Nephron (organoid): ENCODE measurements around the gene DACH2.

Experiments used
- H3K27ac Mint-ChIP-seq, 3 experiments: 2 replicates each; pipeline ENCODE4 v1.8.0; 2020; ENCODE audit warnings: mixed read lengths in 3 of 3, mild to moderate bottlenecking in 2 of 3, moderate library complexity in 1 of 3
- H3K27me3 Mint-ChIP-seq: 2 replicates; pipeline ENCODE4 v1.8.0; 2021; ENCODE audit warnings: low read depth, mild to moderate bottlenecking, moderate library complexity, mixed read lengths
- H3K36me3 Mint-ChIP-seq: 2 replicates; pipeline ENCODE4 v1.8.0; 2020; ENCODE audit warnings: low read depth, mixed read lengths
- H3K4me1 Mint-ChIP-seq: 2 replicates; pipeline ENCODE4 v1.8.0; 2020; ENCODE audit warnings: mixed read lengths
- H3K4me3 Mint-ChIP-seq, 3 experiments: 2 replicates each; pipeline ENCODE4 v1.8.0; 2020; ENCODE audit warnings: mild to moderate bottlenecking in 3 of 3, mixed read lengths in 3 of 3, moderate library complexity in 2 of 3
- H3K9me3 Mint-ChIP-seq: 2 replicates; pipeline ENCODE4 v1.8.0; 2020; ENCODE audit warnings: mixed read lengths
- TF ChIP-seq, protein P1 (sequence below), 3 experiments: fragments of 200-600 bp; sonication (generic); IDR thresholded peaks; one replicate each; pipeline ENCODE4 v1.5.0; 2021; ENCODE audit warnings: antibody characterized with exemption in 3 of 3; ENCODE audit not compliant: unreplicated experiment in 3 of 3

DACH2 gene

DNA sequence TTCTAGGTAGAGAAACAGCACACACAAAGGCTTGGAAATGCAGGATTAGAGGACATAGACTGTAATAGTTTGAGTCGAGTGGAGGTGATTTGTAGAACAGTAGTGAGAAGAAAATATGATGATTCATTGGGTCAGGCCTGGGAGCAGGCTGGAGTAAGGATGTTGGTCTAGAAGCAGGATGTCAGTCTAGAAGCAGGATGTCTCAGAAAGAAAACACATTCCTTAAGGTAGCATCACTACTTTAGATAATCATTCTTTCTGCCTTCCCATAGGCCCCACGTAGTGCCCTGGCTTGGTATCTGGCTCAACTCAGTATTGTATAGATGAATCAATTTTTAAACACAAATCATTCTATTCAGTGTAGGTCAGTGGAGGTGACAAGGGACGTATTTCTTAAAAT lies 11.2 kb upstream of the DACH2 start:
- H3K4me3 Mint-ChIP-seq: no peak overlapping the region
- TF ChIP-seq, protein P1, sequence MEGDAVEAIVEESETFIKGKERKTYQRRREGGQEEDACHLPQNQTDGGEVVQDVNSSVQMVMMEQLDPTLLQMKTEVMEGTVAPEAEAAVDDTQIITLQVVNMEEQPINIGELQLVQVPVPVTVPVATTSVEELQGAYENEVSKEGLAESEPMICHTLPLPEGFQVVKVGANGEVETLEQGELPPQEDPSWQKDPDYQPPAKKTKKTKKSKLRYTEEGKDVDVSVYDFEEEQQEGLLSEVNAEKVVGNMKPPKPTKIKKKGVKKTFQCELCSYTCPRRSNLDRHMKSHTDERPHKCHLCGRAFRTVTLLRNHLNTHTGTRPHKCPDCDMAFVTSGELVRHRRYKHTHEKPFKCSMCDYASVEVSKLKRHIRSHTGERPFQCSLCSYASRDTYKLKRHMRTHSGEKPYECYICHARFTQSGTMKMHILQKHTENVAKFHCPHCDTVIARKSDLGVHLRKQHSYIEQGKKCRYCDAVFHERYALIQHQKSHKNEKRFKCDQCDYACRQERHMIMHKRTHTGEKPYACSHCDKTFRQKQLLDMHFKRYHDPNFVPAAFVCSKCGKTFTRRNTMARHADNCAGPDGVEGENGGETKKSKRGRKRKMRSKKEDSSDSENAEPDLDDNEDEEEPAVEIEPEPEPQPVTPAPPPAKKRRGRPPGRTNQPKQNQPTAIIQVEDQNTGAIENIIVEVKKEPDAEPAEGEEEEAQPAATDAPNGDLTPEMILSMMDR (IDR thresholded peaks at IDR 0.05; ENCODE audit: unreplicated experiment in 3 of 3): no peak

DNA sequence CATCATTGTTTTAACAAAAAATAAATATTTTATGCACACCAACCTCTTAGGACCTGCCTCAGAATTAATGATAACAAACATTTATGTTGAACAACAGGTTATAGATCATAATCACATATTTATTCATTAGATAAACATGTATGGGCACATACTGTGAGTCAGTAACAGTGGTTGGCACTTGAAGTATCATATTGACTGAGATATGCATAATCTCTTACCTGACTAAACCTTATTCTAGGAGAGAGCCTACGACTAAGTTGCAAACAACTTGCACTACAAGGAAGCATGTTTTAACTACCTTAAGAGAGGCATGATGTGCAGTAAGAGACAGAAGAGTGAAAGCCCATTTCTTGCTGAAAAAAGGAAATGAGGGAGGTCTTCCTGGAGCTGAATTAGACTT lies 6.5 kb upstream of the DACH2 start:
- Mint-ChIP-seq H3K27ac (no peak overlapping the region), H3K9me3 (no peaks in the 10 kb centered on the region), H3K27me3 (peaks cover 14% of the 10 kb centered on the region)

More for the DNA sequence above, 11.2 kb upstream of the DACH2 start:
- Mint-ChIP-seq H3K27ac (no peak overlapping the region), H3K9me3 (no peaks in the 10 kb centered on the region), H3K36me3 (no peaks in the 10 kb centered on the region), H3K4me1 (no peaks in the 10 kb centered on the region), H3K27me3 (no peaks in the 10 kb centered on the region)

DNA sequence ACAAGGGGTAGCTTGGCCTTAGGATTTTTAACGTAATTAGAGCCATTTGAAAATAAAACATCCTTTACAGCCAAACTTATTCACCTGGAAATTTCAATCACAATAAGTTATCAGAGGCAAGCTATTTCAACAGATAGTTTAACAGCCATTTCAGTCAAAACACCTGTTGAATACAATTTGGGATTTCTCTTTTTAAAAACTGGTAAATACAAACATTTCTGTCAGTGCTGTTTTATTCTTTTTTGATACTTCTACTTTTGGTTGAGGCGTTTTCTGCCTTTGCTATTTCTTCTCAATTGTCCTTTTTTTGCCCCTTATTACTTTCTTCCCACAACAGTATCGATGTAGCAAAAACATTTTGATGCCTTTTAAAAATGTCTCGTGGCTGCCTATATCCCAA lies 2.1 kb upstream of the DACH2 start:
- TF ChIP-seq, protein P1 (IDR thresholded peaks at IDR 0.05; ENCODE audit: unreplicated experiment in 3 of 3): no peak
- Mint-ChIP-seq H3K36me3 (no peaks in the 10 kb centered on the region), H3K27me3 (peaks cover 52% of the 10 kb centered on the region), H3K27ac (no peak overlapping the region), H3K9me3 (no peaks in the 10 kb centered on the region), H3K4me1 (peaks cover 14% of the 10 kb centered on the region), H3K4me3 (peak overlapping the region in 2 of 3 experiments; percentile 31 to 40)

More for the DNA sequence above, 6.5 kb upstream of the DACH2 start:
- TF ChIP-seq, protein P1 (IDR thresholded peaks at IDR 0.05; ENCODE audit: unreplicated experiment in 3 of 3): no peak
- Mint-ChIP-seq H3K4me1 (no peaks in the 10 kb centered on the region), H3K36me3 (no peaks in the 10 kb centered on the region), H3K4me3 (no peak overlapping the region)

DNA sequence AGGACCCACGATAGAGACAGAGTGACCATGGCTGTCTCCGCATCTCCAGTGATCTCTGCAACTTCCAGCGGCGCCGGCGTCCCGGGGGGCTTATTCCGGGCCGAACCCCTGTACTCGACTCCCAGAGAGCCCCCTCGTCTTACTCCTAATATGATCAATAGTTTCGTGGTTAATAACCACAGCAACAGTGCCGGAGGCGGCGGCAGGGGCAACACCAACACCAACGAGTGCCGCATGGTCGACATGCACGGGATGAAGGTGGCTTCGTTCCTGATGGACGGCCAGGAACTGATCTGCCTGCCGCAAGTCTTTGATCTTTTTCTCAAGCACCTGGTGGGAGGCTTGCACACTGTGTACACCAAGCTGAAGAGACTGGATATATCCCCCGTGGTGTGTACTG lies 343 bp downstream of the DACH2 start:
- H3K27ac Mint-ChIP-seq: peak overlapping the region; percentile 5 to 54 (median 31)
- H3K4me1 Mint-ChIP-seq: peaks cover 14% of the 10 kb centered on the region
- H3K4me3 Mint-ChIP-seq: peak overlapping the region; percentile 94 to 98 (median 96)
- no peaks in the 10 kb centered on the region for H3K36me3 Mint-ChIP-seq
- peaks cover 51% of the 10 kb centered on the region for H3K27me3 Mint-ChIP-seq
- TF ChIP-seq, protein P1 (IDR thresholded peaks at IDR 0.05; ENCODE audit: unreplicated experiment in 3 of 3): no peak
- H3K9me3 Mint-ChIP-seq: no peaks in the 10 kb centered on the region

DNA sequence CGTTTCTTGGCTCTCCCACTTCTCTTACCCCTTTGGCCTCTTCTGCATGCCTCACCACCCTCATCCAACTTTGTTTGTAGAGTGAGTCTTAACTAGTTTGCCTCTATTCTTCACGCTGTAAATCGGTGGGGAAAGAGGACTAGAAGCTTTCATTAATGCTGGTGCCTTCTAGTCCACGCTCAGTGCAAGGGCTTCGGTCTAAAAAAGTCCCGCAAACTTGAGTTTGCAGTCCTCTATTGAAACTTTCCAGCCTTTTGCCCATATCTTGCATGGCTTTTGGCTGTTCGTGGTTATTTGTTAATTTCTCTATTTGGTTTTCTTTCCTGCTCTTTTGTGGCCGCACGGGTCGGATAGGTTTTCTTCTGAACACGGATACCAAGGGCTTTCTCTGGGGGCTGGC lies 868 bp downstream of the DACH2 start:
- Mint-ChIP-seq H3K36me3 (no peaks in the 10 kb centered on the region), H3K27ac (peak overlapping the region in 2 of 3 experiments; percentile 4 to 13), H3K9me3 (no peaks in the 10 kb centered on the region), H3K4me1 (peaks cover 14% of the 10 kb centered on the region), H3K27me3 (peaks cover 46% of the 10 kb centered on the region), H3K4me3 (peak overlapping the region; percentile 94 to 98 (median 96))
- TF ChIP-seq, protein P1 (IDR thresholded peaks at IDR 0.05; ENCODE audit: unreplicated experiment in 3 of 3): no peak

DNA sequence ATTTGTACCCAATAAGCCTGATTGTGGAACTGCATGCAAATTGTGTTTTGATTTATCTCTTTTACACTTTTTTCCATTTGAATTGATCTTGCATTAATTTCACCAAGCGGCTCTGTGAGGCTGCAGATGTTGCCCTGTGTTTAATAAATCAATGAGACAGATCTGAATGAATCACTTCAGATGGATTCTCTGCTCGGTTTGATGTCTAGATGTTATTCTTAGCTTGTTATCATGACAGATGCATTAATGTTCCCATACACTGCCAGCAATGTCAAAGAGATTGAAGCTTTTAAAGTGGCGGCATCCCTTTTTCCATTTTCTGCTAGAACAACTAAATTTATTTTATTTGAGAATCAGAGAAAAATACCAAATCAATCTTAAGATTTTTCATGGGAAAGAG lies 6.3 kb downstream of the DACH2 start:
- peak overlapping the region in 2 of 3 experiments; percentile 13 to 29 for H3K4me3 Mint-ChIP-seq
- H3K4me1 Mint-ChIP-seq: peaks cover 7% of the 10 kb centered on the region
- H3K36me3 Mint-ChIP-seq: no peaks in the 10 kb centered on the region
- H3K9me3 Mint-ChIP-seq: no peaks in the 10 kb centered on the region
- TF ChIP-seq, protein P1 (IDR thresholded peaks at IDR 0.05; ENCODE audit: unreplicated experiment in 3 of 3): no peak
- peaks cover 19% of the 10 kb centered on the region for H3K27me3 Mint-ChIP-seq
- H3K27ac Mint-ChIP-seq: no peak overlapping the region
